H9 (cell line): ENCODE results near the gene ACADSB. TPM values are rescaled to one million over a fixed set of nuclear protein-coding genes. Genes with fewer than 3 reads are reported as not detected.

Source experiments
- DNase-seq: peaks from one replicate; pipeline ENCODE4 v3.0.0-alpha.2; 2017
- H2AFZ ChIP-seq: one replicate; pipeline ENCODE4 v1.6.1; 2013; ENCODE audit warnings: mild to moderate bottlenecking, low read length, control low read depth, moderate library complexity
- H2AK5ac ChIP-seq: 2 replicates; pipeline ENCODE4 v1.6.1; 2013; ENCODE audit warnings: low read length, control low read depth, mixed read lengths; ENCODE audit not compliant: insufficient read length
- H2BK120ac ChIP-seq: one replicate; pipeline ENCODE4 v1.6.1; 2013; ENCODE audit warnings: low read depth, mild to moderate bottlenecking, low read length, control low read depth, inconsistent platforms; ENCODE audit not compliant: poor library complexity, severe bottlenecking
- H2BK12ac ChIP-seq: 2 replicates; pipeline ENCODE4 v1.6.1; 2013; ENCODE audit warnings: low read length, control low read depth, mixed read lengths, low read depth; ENCODE audit not compliant: insufficient read length
- H2BK15ac ChIP-seq: 2 replicates; pipeline ENCODE4 v1.6.1; 2013; ENCODE audit warnings: low read depth, low read length, control low read depth
- H2BK20ac ChIP-seq: one replicate; pipeline ENCODE4 v1.6.1; 2013; ENCODE audit warnings: low read depth, mild to moderate bottlenecking, low read length, control low read depth, inconsistent platforms; ENCODE audit not compliant: poor library complexity, severe bottlenecking
- H2BK5ac ChIP-seq: 2 replicates; pipeline ENCODE4 v1.6.1; 2013; ENCODE audit warnings: low read length, control low read depth, mixed read lengths; ENCODE audit not compliant: insufficient read length
- H3K14ac ChIP-seq: 2 replicates; pipeline ENCODE4 v1.6.1; 2013; ENCODE audit warnings: low read length, control low read depth; ENCODE audit not compliant: insufficient read depth
- H3K18ac ChIP-seq: 2 replicates; pipeline ENCODE4 v1.6.1; 2013; ENCODE audit warnings: low read depth, mild to moderate bottlenecking, mixed read lengths, low read length, control low read depth; ENCODE audit not compliant: insufficient read length
- H3K23ac ChIP-seq: 2 replicates; pipeline ENCODE4 v1.6.1; 2013; ENCODE audit warnings: low read length, control low read depth, mixed read lengths, low read depth; ENCODE audit not compliant: insufficient read length
- H3K23me2 ChIP-seq: 2 replicates; pipeline ENCODE4 v1.6.1; 2013; ENCODE audit warnings: low read depth, mild to moderate bottlenecking, mixed read lengths, low read length, control low read depth; ENCODE audit not compliant: insufficient read length, poor library complexity, severe bottlenecking
- H3K27ac ChIP-seq: 2 replicates; pipeline ENCODE4 v1.5.1; 2013; ENCODE audit warnings: low read length, control low read depth, mixed read lengths, low read depth; ENCODE audit not compliant: insufficient read length
- H3K27me3 ChIP-seq: 2 replicates; pipeline ENCODE4 v1.6.1; 2013; ENCODE audit warnings: low read length, control low read depth, inconsistent platforms; ENCODE audit not compliant: insufficient read depth
- H3K4ac ChIP-seq: 2 replicates; pipeline ENCODE4 v1.6.1; 2013; ENCODE audit warnings: low read depth, mild to moderate bottlenecking, control low read depth, inconsistent platforms, low read length, moderate library complexity
- H3K4me1 ChIP-seq: 2 replicates; pipeline ENCODE4 v1.6.1; 2013; ENCODE audit warnings: low read length, control low read depth, inconsistent platforms; ENCODE audit not compliant: insufficient read depth
- H3K4me2 ChIP-seq: 2 replicates; pipeline ENCODE4 v1.6.1; 2013; ENCODE audit warnings: low read length, control low read depth, mixed read lengths; ENCODE audit not compliant: insufficient read length, insufficient read depth
- H3K56ac ChIP-seq: 2 replicates; pipeline ENCODE4 v1.6.1; 2013; ENCODE audit warnings: low read depth, mild to moderate bottlenecking, mixed read lengths, low read length, control low read depth; ENCODE audit not compliant: insufficient read length
- H3K79me1 ChIP-seq: 2 replicates; pipeline ENCODE4 v1.6.1; 2013; ENCODE audit warnings: low read depth, mild to moderate bottlenecking, moderate library complexity, low read length, control low read depth, inconsistent platforms; ENCODE audit not compliant: insufficient read depth, poor library complexity, severe bottlenecking
- H3K79me2 ChIP-seq: 2 replicates; pipeline ENCODE4 v1.6.1; 2013; ENCODE audit warnings: low read length, control low read depth, inconsistent platforms; ENCODE audit not compliant: insufficient read depth
- H3K9ac ChIP-seq: 2 replicates; pipeline ENCODE4 v1.6.1; 2013; ENCODE audit warnings: low read length, control low read depth, mixed read lengths; ENCODE audit not compliant: insufficient read length; ENCODE audit errors: extremely low read depth
- H3K9me3 ChIP-seq: one replicate; pipeline ENCODE4 v1.6.1; 2013; ENCODE audit warnings: low read depth, low read length, inconsistent platforms; ENCODE audit not compliant: control insufficient read depth
- H3T11ph ChIP-seq: one replicate; pipeline ENCODE4 v1.6.1; 2013; ENCODE audit warnings: mild to moderate bottlenecking, low read length, control low read depth, inconsistent platforms
- H4K20me1 ChIP-seq: one replicate; pipeline ENCODE4 v1.6.1; 2013; ENCODE audit not compliant: control insufficient read depth, insufficient read length, insufficient read depth
- H4K5ac ChIP-seq: 2 replicates; pipeline ENCODE4 v1.6.1; 2013; ENCODE audit warnings: low read depth, mild to moderate bottlenecking, mixed read lengths, low read length, control low read depth; ENCODE audit not compliant: insufficient read length
- H4K8ac ChIP-seq: replicated peaks from 2 replicates; pipeline ENCODE4 v1.6.1; 2013; ENCODE audit warnings: low read length, control low read depth, mixed read lengths, low read depth; ENCODE audit not compliant: insufficient read length
- H4K91ac ChIP-seq: 2 replicates; pipeline ENCODE4 v1.6.1; 2013; ENCODE audit warnings: low read depth, mild to moderate bottlenecking, moderate library complexity, mixed read lengths, low read length, control low read depth; ENCODE audit not compliant: insufficient read length
- H3K27ac Mint-ChIP-seq, 3 experiments: 2 replicates in 2 of 3; 3 replicates in 1 of 3; pipeline ENCODE4 v1.8.0; 2020 to 2021; ENCODE audit warnings: mixed read lengths in 3 of 3, mild to moderate bottlenecking in 1 of 3, moderate library complexity in 1 of 3
- H3K27me3 Mint-ChIP-seq: 2 replicates; pipeline ENCODE4 v1.8.0; 2021; ENCODE audit warnings: low read depth, mild to moderate bottlenecking, moderate library complexity, mixed read lengths
- H3K36me3 Mint-ChIP-seq, 3 experiments: 2 replicates in 2 of 3; 3 replicates in 1 of 3; pipeline ENCODE4 v1.8.0; 2020 to 2021; ENCODE audit warnings: low read depth in 3 of 3, mixed read lengths in 3 of 3; ENCODE audit not compliant: insufficient read depth in 1 of 3
- H3K4me1 Mint-ChIP-seq, 2 experiments: 2 replicates each; pipeline ENCODE4 v1.8.0; 2020; ENCODE audit warnings: mixed read lengths in 2 of 2
- H3K4me3 Mint-ChIP-seq, 2 experiments: 2 replicates in 1 of 2; 3 replicates in 1 of 2; pipeline ENCODE4 v1.8.0; 2020 to 2021; ENCODE audit warnings: mild to moderate bottlenecking in 2 of 2, mixed read lengths in 2 of 2, moderate library complexity in 1 of 2
- H3K9me3 Mint-ChIP-seq, 2 experiments: 2 replicates in 1 of 2; 3 replicates in 1 of 2; pipeline ENCODE4 v1.8.0; 2020; ENCODE audit warnings: mild to moderate bottlenecking in 2 of 2, mixed read lengths in 2 of 2, moderate library complexity in 1 of 2
- WGBS: extraction: QIAGEN DNeasy Blood & Tissue Kit; methylation state at CpG from one replicate; pipeline ENCODE4 v1.1.7; 2013; ENCODE audit warnings: missing lambda C conversion rate, low lambda C conversion rate, mixed read lengths; ENCODE audit not compliant: insufficient read length; ENCODE audit errors: extremely low coverage; 5-methylcytosine and 5-hydroxymethylcytosine counted together
- total RNA-seq: library from RNA; stranded (reverse); gene quantifications from 2 replicates; pipeline ENCODE4 v1.2.1, GENCODE V29; 2021
- TF ChIP-seq, protein P1 (sequence below): fragments of 200-600 bp; sonication (generic); conservative IDR thresholded peaks from 3 replicates; pipeline ENCODE4 v1.8.0; 2021; ENCODE audit warnings: antibody characterized with exemption, mild to moderate bottlenecking

Gene ACADSB
- total RNA-seq, 1 experiment from 2014 or later = 35.1 TPM

DNA sequence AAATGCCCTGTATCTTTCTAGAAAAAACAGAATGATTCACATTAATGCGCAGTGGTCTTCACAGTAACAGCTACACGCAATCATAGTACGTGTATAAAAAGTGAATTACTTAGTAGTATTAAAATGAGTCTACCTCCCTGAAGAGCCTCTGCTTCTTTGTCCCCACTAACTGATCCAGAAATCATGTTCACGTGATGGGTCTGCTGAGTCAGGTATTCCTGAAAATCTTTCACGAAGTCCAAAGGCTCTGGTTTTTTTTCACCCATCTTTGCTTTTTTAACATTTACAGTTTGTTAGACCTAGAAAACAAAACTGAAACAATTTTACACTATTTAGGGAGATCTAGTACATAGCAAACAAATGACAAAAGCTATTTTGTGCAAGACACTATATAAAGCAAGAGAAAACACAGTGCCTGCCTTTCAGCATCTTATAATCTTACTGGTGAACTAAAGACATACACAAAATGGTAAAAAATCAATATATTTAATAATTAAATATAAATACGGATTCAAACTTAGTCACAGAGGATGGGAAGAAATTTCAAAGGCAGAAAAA lies 10.4 kb upstream of the ACADSB start:
- Mint-ChIP-seq H3K4me1 (peaks cover 4 to 11% of the 10 kb centered on the region in 2 experiments), H3K27ac (no peak overlapping the region), H3K36me3 (peaks cover 3 to 30% (median 28%) of the 10 kb centered on the region in 3 experiments; a peak in 5 of 7 replicates), H3K9me3 (no peaks in the 10 kb centered on the region), H3K4me3 (no peak overlapping the region), H3K27me3 (no peaks in the 10 kb centered on the region)
- H3K79me2 ChIP-seq = no peaks in the 10 kb centered on the region
- no peak overlapping the region for H3K56ac ChIP-seq
- no peak overlapping the region for H3K27ac ChIP-seq
- no peak overlapping the region for H4K8ac ChIP-seq
- no peak overlapping the region for H2AFZ ChIP-seq
- no peak overlapping the region for H3K23ac ChIP-seq
- no peak overlapping the region for H2BK120ac ChIP-seq
- H4K20me1 ChIP-seq = no peaks in the 10 kb centered on the region
- no peaks in the 10 kb centered on the region for H3K9me3 ChIP-seq
- no peaks in the 10 kb centered on the region; the same call in 1 of the 2 replicates for H3K27me3 ChIP-seq
- H2BK20ac ChIP-seq = no peak overlapping the region
- no peak overlapping the region for H3T11ph ChIP-seq
- H2AK5ac ChIP-seq = no peak overlapping the region
- TF ChIP-seq, protein P1, sequence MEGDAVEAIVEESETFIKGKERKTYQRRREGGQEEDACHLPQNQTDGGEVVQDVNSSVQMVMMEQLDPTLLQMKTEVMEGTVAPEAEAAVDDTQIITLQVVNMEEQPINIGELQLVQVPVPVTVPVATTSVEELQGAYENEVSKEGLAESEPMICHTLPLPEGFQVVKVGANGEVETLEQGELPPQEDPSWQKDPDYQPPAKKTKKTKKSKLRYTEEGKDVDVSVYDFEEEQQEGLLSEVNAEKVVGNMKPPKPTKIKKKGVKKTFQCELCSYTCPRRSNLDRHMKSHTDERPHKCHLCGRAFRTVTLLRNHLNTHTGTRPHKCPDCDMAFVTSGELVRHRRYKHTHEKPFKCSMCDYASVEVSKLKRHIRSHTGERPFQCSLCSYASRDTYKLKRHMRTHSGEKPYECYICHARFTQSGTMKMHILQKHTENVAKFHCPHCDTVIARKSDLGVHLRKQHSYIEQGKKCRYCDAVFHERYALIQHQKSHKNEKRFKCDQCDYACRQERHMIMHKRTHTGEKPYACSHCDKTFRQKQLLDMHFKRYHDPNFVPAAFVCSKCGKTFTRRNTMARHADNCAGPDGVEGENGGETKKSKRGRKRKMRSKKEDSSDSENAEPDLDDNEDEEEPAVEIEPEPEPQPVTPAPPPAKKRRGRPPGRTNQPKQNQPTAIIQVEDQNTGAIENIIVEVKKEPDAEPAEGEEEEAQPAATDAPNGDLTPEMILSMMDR = no peak
- no CpG with 5 or more reads among the region's 6 CpGs for WGBS
- no peak overlapping the region for H3K4me2 ChIP-seq
- H3K4me1 ChIP-seq = no peaks in the 10 kb centered on the region
- H3K79me1 ChIP-seq = no peaks in the 10 kb centered on the region
- no peak overlapping the region for H2BK15ac ChIP-seq
- no peak overlapping the region for H3K18ac ChIP-seq
- H3K9ac ChIP-seq = no peak overlapping the region
- H2BK5ac ChIP-seq = no peak overlapping the region
- no peak for DNase-seq
- no peak overlapping the region for H4K5ac ChIP-seq
- H2BK12ac ChIP-seq = no peak overlapping the region
- no peak overlapping the region for H3K14ac ChIP-seq
- H3K23me2 ChIP-seq = no peaks in the 10 kb centered on the region
- no peak overlapping the region for H3K4ac ChIP-seq
- no peak overlapping the region for H4K91ac ChIP-seq
